Effector CD4-positive, alpha-beta T cell (primary cell): ENCODE results near the gene FIBCD1. TPM values are rescaled to one million over a fixed set of nuclear protein-coding genes. Genes with fewer than 3 reads are reported as not detected.

Source experiments
- DNase-seq: peaks from one replicate; pipeline ENCODE4 v3.0.0-alpha.2; 2020
- total RNA-seq: gene quantifications from one replicate; lab custom pipeline; 2026; lab: John Stamatoyannopoulos, UW

The FIBCD1 gene, protein sequence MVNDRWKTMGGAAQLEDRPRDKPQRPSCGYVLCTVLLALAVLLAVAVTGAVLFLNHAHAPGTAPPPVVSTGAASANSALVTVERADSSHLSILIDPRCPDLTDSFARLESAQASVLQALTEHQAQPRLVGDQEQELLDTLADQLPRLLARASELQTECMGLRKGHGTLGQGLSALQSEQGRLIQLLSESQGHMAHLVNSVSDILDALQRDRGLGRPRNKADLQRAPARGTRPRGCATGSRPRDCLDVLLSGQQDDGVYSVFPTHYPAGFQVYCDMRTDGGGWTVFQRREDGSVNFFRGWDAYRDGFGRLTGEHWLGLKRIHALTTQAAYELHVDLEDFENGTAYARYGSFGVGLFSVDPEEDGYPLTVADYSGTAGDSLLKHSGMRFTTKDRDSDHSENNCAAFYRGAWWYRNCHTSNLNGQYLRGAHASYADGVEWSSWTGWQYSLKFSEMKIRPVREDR
- total RNA-seq, result not detected

GRCh38 chr9:130938652-130939404 lies at the start of gene FIBCD1:
Gene FIBCD1 (minus strand): TSS chr9:130939247. CDS start chr9:130938607, 640 bp downstream.
- no peak for DNase-seq

DNA sequence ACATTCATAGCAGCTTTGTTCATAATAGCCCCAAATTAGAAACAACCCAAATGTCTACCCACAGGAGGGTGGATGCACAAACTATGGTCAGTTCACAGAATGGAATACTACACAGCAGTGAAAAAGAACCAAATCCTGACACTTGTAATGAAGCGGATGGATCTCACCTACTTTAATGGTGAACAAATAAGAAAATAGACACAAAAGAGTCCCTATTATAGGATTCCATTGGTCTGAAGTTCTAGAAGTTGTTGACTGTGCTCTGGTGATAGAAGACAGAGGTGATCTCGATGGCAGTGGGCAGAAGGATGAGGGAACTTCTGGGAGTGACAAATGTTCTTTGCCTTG lies 49.3 kb upstream of the FIBCD1 start:
- no peak for DNase-seq

DNA sequence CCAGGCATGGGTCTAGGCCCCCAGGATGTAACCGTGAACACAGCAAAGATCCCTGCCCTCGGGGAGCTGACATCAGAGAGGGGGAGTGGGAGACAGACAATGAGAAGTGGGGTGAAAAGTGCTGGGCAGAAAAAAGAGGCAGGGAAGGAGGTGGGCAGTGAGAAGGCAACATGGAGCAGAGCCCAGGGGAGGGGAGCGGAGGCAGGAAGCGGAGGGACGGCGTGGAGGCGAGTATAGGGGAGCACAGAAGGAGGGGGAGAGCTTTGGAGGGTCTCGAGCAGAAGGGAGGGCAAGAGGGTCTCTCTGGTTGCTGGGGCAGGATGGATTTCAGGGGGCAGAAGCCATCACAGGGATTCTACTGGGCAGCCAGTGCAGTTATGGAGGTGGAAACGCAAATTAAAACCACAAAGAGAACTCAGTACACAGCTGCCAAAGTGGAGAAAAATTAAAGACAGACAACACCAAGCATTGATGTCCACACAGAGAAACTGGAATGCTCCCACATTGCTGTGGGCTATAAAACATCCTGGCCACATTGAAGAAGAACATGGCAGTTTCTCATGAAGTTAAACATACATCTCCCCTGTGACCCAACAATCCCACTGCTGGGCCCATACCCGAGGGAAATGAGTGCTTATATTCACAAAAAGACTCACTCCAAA lies 48.8 kb upstream of the FIBCD1 start:
- no peak for DNase-seq

GRCh38 chr9:130987054-130987453 lies 48.0 kb upstream of the FIBCD1 start:
- no peak for DNase-seq

DNA sequence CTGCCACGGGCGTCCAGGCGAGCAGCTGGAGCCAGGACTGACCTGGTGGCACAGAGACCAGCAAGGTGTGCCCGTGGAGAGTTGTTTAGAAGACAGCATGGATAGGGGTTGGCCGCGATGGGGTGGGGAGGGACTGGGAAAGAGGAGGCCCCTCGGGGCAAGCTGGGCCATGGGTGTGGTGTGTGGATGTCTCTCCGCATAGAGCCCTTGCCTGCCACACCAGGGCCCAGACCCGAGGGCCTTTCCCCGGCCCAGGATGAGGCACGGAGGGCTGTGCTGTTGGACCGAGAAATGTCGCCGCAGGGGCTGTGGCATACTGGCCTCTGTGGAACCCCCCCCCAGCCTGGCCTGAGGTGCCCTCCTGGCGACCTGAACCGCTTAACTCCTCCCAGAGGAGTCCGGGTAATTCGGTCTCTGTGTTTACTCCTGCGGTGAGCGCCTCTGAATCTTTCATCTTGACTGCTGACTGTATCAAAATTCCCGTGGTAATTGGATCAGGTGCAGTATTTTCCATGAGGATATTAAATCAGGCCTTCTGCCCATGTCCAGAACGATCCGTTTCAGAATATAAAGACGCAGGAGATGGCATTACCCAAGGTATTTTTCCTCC lies 47.4 kb upstream of the FIBCD1 start:
- no peak for DNase-seq

- no peak for DNase-seq
These were observed 46.6 kb upstream of the FIBCD1 start for GRCh38 chr9:130985606-130986162.

DNA sequence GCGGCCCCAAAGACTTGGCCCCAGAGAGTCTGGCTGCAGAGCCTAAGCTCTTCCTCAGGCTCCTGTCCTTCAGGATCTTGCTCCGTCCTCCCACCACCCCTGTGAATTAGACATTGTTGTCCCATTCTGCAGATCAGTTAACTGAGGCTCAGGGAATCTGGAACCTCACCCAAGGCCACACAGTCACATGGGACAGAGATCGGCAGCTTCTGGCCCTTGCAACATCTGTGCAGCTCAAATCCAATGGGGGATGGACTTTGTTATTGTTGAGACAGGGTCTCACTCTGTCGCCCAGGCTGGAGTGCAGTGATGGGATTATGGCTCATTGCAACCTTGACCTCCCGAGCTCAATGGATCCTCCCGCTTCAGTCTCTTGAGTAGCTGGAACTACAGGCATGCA lies 46.0 kb upstream of the FIBCD1 start:
- DNase-seq, result no peak

DNA sequence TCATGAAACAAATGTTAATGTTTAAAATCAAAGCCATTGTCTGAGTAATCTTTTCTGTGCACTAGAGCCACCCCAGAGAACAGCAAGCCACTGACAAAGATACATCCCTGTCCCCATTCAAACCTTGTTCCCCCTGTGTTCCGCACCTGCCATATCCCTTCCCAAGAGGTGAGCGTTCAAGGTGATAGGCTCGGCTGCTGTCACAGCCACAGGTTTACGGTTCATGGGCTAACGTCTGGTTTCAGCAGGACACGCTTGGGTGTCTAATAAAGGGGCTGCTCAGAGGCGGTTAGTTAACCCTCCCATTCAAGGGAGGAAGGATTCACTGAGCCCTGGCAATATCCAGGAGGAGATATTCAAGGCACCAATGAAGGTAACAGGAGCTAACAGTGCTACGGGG lies 45.5 kb upstream of the FIBCD1 start:
- no peak for DNase-seq

DNA sequence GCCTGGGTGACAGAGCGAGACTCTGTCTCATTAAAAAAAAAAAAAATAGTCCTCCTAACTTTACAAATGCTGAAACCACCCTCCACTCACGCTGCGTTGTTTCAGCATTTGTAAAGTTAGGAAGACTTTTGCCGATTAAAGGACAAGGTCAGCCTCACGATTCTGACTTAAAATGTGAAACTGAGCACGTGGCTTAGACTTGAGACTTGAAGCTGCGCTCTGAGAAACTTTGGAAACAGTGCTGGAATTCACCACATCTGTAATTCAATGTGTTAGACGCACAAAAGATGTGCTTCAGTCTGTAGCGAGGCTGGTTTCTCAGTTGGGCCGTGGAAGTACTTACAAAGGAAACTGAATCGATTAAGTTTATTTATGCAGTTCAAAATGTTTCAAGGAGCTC lies 44.9 kb upstream of the FIBCD1 start:
- DNase-seq, result no peak

DNA sequence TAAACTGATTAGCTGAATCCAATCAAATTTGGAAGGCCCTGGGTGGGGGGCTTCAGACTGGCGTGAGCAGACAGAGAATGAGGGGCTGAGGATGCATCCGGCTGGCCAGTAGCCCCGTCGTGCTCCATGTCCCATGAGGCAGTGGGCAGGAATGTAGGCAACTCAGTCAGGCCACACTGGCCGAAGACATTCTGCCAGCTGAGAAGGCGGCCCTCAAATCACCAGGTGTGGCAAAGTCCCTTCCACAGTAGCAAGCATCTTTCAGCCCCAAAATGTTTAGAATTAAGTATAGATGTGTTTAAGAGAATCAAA lies 44.3 kb upstream of the FIBCD1 start:
- no peak for DNase-seq

GRCh38 chr9:130982636-130983358 lies 43.8 kb upstream of the FIBCD1 start:
- DNase-seq, result no peak

DNA sequence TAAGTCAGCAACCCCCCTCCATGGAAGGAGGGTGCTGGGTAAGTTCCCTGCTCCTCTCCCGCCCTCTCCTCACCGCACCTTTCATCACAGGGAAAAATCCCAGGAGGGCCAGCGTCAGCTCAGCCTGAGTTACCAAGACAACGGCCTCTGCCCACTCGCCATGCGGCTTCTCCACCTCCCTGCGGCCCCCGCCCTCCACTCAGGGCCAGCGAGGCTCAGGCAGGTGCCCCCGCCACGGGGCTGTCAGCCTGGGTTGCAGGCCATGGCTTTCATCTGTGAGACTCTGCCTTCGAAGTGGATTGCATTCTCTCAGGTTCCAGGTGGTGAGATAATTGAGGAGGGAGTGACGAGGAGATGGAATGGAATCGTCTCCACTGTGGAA lies 42.7 kb upstream of the FIBCD1 start:
- DNase-seq, result no peak

DNA sequence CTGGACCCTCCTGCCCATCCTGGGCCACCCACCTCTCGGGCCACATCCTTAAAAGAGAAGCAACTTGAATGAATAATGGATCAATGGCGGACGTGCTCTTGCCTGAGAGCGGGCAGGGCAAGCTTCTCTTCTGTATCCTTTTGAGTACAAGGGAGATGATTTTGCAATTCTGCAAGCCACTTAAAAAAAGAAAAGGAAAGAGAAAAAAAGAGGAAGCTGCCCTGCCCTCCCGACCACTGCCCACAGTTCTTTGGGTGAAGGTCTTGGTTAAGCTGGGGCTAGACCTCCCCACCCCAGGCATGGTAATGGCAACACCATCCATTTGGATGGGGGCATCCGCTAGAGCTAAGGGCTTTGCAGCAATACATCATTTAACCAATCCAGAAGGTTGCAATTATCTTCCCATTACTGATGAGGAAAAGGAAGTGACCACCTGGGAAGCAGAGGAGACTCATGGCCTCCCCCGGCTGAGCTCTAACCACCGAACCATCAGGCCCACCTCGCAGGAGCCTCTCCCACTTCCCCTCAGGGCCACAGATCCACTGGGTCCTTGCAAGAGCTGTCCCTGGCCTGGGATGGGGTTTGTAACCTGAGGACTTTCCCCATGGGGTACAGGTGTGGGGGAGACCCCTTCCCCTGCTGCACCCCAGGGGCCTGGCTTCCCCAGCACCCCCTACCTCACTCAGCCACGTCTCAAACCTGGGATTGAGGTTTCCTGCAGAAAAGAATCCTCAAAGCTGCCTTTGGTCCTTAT lies 42.1 kb upstream of the FIBCD1 start:
- no peak for DNase-seq

DNA sequence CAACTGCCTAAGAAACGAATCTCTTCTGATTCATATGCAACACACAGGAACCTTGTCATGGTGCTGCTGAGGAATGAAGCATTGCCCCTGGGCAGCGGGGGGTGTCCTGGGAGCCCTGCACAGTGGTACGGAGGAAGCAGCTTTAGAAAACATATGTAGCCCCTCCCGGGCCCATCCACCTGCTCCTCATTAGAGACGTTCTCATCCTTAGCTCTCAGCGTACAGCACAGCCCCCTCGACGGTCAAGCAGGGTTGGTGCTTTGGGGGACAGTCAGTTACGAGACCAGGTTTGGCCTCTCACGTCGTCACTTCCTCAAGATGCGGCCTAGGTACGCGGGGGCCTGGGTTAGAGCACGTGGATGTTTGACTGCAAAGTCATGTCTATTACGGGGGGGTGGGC lies 41.5 kb upstream of the FIBCD1 start:
- DNase-seq, result no peak

DNA sequence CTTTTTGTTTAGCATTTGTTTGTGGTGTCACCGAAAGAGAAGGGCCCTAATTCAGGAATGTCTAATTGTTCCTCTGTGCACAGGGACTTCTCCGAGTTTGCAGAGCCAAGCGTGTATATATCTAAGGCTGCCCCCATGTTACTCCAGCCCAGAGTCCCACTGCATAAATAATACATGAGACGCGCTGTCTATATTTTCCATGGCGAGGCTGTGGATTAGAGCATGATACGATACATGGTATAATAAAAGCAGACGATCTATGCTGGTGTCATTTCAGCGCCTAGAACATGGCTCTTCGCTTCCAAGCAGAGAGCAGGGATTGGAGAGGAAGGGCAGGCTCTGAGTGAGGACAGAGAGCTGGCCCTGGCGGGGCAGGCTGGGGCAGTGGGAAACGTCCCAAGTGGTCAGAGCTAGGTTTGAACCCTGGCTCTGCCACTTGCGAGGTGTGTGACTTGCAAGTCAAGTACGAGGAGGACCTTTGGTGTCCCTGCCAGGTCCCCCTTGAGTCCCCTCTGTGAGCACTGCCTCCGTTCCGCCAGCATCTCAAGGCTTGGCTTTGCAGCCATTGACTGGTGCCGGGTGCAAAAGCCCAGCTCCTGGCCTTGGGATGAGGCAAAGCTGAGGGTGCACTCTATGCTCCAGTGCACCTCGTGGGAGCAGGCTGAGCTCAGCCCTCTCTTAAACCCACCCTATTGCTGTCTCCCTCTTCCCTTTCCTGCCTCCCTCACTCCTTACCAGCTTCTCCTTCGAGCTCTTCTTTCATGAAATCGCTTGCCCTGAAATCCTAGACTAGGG lies 40.7 kb upstream of the FIBCD1 start:
- no peak for DNase-seq

- DNase-seq, result no peak
These were observed 38.8 kb upstream of the FIBCD1 start for GRCh38 chr9:130977811-130978221.

DNA sequence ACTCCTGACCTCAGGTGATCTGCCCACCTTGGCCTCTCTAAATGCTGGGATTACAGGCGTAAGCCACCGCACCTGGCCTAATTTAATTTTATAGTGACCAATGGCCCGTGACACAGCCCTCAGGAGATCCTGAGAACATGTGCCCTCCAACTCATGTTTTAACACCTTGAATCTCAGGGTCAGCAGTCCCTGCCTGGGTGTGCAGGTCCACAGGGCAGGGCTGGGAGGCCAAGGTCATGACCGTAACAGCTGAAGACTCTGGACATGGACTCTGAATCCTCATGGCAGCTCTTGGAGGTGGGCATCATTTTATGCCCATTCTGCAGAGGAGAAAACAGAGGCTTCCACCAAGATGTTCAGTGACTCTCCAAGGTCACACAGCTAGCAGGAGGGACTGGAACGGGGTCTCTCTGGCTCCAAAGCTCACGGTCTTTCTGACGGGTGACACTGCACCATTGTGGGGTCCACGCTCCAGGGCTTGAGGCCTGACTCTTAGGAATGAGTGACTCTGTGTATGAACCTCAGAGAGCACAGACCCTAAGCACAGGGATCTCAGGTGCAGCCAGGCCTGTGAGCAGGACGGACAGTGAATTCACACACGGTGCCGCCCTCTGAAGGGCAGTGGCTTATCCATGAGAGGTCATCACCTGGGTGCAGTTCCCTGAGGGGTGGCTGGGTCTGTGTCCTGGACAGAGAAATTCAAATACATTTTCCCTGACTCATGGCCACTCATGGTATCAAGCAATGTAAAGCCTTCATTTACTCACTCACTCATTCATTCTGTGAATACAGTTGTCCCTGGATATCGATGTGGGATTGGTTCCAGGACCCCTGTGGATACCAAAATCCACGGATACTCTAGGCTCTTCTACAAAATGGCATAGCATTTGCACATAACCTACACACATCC lies 37.1 kb upstream of the FIBCD1 start:
- DNase-seq, result no peak

- no peak for DNase-seq
These were observed 36.1 kb upstream of the FIBCD1 start for GRCh38 chr9:130975156-130975555.

DNA sequence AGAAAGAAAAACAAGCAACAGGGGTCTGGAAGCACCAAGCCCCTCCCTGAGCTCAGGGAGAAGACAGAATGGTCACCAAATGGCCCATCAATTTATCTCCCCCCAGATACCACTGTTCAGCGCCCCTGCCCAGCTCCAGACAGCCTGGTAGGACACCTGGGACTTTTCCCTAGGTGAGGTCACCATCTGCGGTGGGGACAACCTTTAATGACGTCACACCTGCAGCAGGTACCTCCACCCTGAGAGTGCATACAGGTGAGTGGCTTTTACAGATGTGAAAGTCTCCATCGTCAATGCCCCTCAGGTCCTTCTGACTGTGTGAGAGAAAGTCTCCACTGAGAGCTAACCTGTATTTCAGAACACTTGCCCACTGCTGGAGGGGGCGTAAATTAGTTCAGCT lies 35.6 kb upstream of the FIBCD1 start:
- no peak for DNase-seq
